Measurements from ENCODE around the gene RRP12.
A peak's percentile ranks its signal among the peaks of the same experiment; 100 is the strongest.

Gene RRP12

DNA sequence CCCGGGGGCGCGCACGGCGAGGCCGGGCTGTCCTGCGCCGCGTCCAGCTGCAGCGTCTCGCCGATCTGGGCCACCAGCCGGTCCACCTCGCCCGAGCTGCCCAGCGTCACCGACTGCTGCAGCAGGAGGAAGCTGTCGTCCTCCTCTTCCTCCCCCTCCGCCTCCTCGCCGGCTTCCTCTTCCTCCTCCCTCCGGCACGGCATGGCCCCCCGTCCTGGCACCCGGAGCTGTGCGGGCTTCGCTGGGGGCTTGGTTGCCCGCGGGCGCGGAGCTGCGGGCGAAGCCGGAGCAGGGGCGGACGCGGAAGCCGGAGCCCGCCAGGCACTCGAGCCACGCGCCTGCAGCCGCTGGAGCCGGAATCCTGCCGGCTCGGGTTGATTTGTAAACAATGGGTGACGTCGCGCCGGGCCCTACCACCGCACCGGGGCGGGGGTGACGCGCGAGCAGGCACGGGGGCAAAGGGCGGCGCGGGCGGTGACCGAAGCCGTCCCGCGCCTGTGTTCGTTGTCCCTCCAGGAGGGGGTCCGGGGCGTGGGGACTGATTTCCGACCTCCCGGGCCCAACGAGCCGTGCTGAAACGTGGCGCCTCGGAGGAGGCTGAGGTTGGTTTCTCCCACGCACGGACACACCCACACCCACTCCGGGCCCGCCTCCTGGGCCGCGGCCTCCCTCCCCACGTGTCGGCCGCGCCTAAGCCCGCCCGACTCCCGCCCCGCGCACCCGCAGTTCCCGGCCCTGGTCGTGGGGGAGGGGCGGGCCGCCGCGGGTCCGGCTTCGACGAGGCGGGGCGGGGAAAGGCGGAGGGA lies 66.6 kb downstream of the RRP12 start, which contains the start of gene FRAT2:
Gene FRAT2, minus strand, starts transcription at position 360 of the 806 bp plus-strand sequence. Its CDS starts 157 bp downstream, at position 203.
- DNase-seq (ENCODE audit: low read depth): peak; percentile 91

DNA sequence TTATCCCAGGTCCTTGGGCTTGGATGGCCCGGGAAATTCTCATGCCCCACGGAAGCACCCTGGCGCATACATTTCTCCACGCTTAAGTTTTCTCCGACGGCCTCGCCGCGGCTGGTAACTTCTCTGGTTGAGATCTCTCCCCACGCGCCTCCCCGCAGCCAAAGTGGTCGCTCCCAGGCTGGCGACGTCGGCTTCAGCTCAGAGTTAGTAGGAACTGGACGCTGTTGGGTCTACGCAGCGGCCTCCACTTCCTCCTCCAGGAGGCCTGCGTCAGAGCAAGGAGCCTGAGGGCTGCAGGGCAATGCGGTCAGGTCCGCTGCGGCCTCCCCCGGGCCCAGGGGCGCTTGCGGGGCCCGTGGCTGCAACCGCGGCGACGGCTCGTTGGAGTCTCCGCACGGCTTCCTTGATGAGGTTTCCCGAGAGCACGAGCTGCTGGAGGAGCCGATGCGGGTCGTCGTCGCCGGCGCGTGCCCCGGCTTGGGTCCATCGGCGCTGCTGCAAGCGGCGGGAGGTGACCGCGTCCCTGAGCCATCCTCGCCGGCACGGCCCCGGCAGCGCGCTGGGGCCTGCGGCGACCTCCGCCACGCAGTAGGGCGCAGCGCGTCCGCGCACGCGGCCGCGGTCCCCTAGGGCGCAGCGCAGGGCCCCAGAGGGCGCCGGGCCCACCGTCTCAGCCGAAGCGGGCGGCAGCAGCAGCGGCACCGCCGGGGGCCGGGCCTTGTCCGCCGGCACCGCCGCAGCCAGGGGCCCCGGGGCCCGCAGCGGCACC lies 67.4 kb downstream of the RRP12 start:
- DNase-seq (ENCODE audit: low read depth): peak; percentile 78

DNA sequence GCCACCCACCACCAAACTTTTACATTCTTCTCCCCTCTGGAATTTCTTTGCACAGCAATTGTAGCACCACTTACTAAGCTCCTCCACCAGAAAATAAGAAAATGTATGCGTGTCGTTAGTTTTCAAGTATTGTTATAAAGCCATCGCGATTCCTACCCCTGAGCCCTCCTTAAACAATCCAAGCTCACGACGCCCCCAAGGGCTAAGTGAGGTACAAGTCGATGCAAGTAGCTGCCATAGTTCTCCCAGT lies 67.9 kb downstream of the RRP12 start:
- peak; percentile 72 for DNase-seq (ENCODE audit: low read depth)

DNA sequence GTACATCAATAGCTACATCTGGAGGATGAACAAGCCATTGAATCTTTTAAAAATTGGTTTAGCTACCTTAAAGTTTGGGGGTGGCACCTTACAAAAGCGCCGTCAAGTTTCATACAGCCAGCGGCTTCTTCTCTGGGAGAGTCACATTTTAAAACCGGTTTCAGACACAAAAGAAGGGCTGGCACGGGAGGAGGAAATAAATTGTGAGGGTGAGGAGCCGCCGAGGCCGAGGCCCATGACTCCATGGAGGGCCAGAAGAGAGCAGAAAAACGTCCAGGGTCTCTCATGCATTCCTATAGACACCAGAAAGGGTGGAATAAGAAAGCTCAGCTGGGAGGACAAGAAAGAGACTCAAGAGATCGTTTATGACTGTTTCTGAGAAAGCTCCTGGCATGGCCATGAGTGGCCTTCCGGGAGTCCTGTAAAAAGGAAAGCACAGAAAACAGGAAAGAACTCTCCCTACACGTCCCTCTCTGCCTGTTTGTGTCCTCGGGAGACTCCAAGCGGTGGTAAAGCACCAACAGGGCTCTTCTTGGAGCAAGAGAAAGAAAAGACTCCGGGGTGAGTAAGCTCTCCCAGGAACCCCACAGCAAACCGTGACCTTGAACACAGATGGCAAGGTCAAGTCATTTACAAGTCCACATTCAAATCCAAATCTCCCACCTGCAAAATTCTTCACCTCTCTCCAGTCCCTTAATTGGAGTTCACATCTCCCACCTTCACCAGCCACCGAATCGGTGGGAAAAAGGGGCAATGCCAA lies 68.4 kb downstream of the RRP12 start:
- peak; percentile 88 for DNase-seq (ENCODE audit: low read depth)

DNA sequence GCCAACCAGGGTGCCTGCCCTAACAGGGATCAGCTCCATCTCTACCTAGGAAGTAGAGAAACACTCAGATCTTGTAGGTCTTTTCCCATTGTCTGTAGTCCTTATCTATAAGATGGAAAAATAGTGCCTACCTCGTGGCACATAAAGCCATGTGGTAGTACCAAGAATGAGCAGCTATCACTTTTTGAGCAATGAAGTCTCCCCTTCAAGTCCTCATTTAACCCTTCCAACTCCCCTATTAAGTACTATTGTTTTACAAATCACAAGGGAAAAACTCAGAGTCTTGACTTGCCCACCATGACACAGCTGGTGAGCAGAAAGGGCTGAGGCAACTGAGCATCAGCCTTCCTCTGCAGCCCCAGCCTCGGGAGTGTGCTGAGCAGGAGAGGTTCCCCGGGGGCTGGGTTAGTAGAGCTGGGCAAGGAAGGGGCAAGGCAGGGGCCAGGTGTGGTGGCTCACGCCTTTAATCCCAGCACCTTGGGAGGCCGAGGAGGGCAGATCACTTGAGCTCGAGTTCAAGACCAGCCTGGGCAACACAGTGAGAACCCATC lies 69.9 kb downstream of the RRP12 start:
- no peak for DNase-seq (ENCODE audit: low read depth)

DNA sequence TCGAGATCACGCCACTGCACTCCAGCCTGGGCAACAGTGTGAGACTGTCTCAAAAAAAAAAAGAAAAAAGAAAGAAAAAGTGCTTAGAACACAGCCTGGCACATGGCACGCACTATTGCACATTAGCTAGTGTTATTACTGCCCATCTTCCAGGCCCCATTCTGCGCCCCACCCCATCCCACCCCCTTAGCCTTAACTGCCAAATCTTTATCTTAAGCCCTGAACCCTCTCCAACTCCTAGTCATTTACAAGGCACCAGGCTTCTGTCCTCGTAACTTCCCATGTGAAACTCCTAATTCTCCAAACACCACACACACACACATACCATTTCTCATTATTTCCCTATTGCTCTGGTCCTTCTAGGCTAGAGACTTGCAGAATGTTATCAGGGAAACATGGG lies 71.4 kb downstream of the RRP12 start:
- DNase-seq (ENCODE audit: low read depth): no peak

DNA sequence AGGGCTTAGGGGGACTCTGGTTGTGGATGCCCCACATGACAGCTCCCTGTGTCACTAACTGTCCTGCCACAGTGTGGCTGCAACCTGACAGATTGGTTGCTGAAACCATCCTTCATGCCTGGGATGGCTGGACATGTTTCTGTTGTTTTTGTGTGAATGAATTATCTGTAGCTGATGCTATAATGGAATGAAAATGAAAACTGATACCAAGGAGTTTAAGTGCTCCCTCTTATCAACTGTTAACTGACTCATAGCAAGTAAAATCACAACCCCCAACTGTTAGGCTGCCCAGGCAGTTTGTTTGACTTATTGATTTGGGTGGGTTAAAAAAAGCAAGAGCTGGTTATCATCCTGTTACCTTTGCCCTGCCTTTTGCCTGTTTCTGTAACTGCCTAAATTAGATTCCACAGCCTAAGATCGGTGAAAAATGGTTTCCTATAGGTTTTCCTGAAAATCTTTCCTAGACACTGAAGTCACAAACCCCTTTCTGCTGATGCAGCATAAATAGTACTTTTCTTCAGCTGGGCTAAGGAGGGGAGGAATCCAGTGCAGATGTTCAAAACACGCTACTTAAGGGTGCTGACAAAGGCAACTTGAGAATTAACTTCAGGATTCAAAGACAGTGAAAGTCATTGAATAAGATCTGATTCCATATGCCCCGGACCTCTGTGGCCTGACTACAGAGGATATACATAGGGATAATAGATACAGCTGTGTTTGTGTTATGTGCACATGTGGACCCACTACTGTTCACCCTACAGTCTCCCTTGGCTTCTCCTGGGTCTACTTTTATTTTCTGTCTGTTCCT lies 72.3 kb downstream of the RRP12 start:
- no peak for DNase-seq (ENCODE audit: low read depth)

DNA sequence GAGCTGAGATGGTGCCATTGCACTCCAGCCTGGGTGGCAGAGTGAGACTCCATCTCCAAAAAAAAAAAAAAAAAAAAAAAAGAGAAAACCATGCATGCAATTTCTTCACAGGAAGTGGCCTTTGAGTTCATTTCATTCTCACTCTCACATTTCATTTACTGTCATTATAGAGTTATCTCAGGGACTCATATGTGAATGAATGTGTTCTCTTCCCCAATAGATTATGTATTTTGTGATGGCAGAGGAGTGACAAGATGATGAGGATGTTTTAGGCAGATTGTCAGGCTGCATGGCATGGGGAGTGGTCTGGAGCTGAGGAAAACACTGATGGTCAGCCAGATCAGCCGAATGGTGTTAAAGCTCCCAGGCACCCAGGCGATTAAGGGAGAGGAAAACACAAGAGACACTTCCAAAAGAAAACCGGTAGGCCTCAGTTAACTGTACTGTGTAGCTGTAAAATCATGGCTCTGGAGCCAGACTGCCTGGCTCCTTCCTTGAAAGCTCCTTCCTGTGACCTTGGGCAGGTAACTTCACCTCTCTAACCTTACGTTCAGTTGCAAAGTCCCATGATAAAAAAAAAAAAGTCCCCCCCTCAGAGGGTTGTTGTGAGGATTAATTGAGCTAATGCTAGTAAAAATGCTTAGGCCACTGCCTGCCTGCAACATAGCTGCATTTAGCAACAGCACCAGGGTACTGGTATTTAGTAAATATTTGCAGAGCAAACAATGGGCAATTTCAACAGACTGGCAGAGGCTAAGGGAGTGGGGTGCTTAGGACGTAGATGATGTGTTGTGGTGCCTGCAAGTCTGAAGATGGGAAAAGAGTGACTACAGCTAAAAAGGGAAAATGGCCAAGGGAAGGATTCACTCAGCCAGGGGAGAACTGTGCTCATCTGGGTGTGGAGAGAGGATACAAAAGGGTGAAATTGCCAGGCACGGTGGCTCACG lies 73.5 kb downstream of the RRP12 start:
- no peak for DNase-seq (ENCODE audit: low read depth)

DNA sequence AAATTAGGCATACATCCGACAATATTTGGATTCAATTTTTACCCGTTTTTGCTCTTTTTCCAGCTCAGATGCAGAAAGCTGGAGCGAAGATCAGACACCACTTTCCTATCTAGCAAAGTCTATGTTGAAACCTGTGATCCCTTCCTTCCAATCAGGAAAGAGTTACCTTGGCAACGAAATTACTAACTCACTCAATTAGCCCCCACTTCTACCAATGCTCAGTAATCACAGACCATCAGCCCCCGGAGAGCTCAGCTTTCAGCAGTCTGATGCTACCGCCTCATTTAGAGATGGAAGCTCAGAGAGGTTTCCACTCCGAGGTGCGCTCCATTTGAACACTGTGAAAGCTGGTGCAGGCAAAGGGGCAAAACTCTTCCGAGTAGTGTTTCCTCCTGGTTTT lies 75.4 kb downstream of the RRP12 start:
- DNase-seq (ENCODE audit: low read depth): no peak

DNA sequence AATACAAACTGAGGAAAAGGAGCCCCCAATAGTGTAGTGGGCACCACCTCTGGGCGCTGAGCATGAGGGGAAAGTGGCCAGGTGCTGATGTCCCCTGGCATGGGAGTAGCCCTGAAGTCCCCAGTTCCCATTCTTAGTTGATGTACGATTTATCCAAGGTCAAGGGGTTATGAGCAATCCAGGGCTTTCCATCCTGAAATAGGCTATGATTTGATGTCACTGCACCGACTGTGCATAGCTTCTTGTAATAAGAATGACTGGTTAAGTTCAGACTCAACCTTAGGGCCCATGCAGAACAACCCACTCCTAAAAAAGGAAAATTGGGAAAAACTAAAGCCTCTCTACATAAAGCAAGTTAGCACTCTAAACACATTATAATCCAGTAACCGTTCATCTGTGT lies 77.6 kb downstream of the RRP12 start:
- DNase-seq (ENCODE audit: low read depth): no peak

DNA sequence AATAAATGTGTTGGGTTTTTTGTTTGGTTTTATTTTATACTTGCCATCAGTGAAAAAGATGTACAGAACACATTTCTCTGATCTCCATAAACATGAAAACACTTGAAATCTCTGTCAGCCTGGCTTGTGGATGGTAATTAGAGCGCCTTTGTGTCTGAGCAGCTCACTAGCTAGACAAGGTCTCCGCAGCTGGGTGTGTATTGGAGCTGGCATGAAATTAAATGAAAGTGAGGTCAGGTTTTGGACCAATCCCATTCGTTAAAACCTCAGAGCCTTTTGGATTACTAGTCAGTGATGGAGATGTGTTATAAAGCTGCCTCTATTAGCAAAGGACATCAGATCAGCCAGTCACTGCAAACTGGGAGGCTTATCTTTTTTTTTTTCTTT lies 79.3 kb downstream of the RRP12 start:
- no peak for DNase-seq (ENCODE audit: low read depth)

DNA sequence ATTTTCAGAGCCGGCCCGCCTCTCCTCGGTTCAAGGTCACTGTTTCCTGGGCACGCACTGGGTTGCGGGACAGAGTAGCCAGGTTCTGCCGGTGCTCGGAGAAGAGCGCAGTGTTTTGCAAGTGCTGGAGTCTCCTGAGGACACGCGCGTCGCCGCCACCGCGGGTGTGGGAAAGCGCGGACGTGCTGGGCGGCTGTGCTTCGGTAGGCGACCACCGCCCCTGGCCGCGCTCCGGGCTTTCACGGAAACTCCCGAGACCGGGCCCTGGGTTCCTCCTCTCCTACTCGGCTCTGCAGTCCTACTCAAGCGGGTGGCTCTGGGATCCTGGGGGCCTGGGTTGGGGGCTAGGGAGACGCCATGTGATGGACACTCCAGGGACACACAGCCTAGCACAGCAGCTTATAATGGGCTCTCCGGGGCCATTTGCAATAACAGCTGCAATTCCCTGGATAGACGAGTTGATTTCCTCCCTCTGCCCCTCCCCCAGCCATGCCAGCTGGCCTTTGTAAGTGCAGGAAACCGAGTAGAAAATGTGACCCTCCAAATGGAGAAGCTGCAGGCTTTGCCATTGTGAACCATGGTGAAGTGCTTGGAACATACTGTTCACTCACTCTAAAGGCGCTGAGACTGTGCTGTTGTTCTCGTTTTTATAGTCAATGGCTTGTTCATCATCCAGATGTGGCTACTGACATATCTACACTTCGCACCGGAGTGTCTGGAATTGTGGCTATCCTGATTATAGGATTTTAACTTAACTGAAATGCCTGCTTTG lies 79.9 kb downstream of the RRP12 start:
- no peak for DNase-seq (ENCODE audit: low read depth)

DNA sequence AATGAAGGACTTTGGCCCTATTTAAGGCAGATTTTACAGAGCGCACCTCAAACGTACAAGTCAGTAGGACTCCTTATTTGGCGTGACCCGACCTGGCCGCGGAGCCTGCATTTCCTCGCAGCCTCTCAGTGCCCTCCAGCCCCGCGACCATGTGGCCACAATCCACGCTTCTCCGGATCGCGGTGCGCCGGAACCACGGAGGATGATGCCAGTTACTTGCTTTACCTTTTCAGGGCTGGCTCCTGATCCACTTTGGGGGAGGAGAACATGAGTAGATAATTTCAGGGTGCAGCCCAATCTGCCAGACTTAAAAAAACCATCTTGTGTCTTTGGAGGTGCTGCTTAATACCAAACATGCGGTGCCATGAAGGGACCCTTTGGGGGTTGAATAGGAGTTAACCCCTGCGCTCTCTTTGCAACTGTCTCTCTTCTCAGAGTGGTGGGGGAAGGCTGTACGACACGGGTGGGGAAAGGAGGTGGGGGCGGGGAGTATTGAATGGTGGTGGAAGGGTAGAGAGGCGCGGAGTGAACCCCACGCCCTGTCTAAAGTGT lies 80.6 kb downstream of the RRP12 start:
- no peak for DNase-seq (ENCODE audit: low read depth)

DNA sequence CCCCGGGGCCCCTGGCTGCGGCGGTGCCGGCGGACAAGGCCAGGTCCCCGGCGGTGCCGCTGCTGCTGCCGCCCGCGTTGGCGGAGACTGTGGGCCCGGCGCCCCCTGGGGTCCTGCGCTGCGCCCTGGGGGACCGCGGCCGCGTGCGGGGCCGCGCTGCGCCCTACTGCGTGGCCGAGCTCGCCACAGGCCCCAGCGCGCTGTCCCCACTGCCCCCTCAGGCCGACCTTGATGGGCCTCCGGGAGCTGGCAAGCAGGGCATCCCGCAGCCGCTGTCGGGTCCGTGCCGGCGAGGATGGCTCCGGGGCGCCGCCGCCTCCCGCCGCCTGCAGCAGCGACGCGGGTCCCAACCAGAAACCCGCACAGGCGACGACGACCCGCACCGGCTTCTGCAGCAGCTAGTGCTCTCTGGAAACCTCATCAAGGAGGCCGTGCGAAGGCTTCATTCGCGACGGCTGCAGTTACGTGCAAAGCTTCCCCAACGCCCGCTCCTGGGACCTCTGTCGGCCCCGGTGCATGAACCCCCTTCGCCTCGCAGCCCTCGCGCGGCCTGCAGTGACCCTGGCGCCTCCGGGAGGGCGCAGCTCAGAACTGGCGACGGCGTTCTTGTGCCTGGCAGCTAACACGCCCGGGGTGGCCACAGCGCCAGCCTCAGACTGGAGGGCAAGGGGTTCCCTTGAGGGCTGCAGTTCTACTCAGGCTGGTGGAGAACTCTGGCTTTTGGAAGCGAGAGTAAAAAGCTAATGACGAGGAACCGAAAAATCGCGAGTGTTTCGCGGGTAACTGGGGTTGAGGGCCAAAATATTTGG lies 81.3 kb downstream of the RRP12 start:
- peak; percentile 54 for DNase-seq (ENCODE audit: low read depth)

DNA sequence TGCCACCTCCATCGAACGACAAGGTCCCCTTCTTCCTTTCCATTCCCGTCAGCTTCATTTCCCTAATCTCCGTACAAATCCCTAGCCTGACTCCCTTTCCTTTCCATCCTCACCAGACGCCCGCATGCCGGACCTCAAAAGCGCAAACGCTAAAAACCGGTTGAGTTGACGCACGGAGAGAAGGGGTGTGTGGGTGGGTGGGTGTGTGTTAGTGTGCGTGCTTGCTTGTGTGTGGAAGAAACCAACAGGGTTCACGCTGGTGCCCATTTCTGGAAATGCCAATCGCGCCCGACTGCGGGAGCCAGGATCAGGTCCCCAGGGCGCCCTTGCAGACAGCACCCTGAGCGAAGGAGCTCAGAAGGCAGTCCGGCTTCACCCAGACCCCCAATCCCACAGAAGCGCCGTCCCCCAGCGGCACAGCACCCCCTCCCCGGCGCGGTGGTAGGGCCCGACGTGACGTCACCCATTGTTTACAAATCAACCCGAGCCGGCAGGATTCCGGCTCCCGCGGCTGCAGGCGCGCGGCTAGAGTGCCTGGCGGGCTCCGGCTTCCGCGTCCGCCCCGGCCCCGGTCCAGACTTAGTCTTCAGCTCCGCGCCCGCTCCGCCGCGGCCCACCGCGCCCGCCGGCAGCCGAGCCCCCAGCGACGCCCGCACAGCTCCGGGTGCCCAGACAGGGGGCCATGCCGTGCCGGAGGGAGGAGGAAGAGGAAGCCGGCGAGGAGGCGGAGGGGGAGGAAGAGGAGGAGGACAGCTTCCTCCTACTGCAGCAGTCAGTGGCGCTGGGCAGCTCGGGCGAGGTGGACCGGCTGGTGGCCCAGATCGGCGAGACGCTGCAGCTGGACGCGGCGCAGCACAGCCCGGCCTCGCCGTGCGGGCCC lies 82.1 kb downstream of the RRP12 start, which contains the start of gene FRAT1:
Gene FRAT1, plus strand, starts transcription at position 500 of the 880 bp plus-strand sequence. Its CDS starts 183 bp downstream, at position 683.
- peak; percentile 91 for DNase-seq (ENCODE audit: low read depth)

DNA sequence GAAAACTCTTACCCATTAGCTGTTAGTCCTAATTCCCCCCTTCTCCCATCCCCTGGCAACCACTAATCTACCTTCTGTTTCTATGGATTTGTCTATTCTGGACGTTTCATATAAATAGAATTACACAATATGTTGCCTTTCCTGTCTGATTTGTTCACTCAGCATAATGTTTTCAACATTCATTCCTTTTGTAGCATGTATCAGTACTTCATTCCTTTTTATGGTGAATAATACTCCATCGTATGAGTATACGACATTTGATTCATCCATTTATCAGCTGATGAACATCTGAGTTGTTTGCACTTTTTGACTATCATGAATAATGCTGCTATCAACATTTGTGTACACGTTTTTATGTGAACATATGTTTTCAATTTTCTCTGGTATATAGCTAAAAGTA lies 86.5 kb downstream of the RRP12 start:
- no peak for DNase-seq (ENCODE audit: low read depth)

DNA sequence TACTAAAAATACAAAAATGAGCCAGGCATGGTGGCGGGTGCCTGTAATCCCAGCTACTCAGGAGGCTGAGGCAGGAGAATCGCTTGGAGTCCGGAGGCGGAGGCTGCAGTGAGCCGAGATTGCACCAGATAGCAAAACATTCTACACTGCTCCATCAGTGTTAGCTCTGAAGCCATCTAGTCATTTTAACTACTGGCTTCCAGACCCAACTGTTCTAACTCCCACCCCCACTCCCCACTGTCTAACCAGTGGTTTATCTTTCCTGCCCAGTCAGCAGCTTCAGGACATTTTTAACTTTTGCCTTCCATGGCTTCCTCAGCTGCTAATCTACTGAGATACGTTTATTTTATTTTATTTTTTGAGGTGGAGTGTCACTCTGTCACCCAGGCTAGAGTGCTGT lies 88.2 kb downstream of the RRP12 start:
- DNase-seq (ENCODE audit: low read depth): no peak
